ENCODE data around the gene ELK1.

GRCh38 chrX:47650164-47651042 lies at the start of gene ELK1:
- TF ChIP-seq CTCF (IDR thresholded peaks at IDR 0.05; ENCODE audit: low read length): no peak
- no peak for TF ChIP-seq EZH2 (IDR thresholded peaks at IDR 0.05; ENCODE audit: borderline replicate concordance, low read length)

All from OCI-LY1 (cell line).